Esophagus muscularis mucosa (tissue), 4 donors: ENCODE data around the gene SYNGR1.

Experiments used
- EP300 ChIP-seq: sonication (generic); formaldehyde crosslinking; IDR thresholded peaks from one replicate; pipeline ENCODE4 v1.6.1; 2017; ENCODE audit warnings: antibody characterized with exemption
- POLR2A ChIP-seq: fragments of 450-650 bp; IDR thresholded peaks from one replicate; pipeline ENCODE4 v1.6.1; 2017; ENCODE audit warnings: antibody characterized with exemption, moderate library complexity, mild to moderate bottlenecking, low read depth
- POLR2AphosphoS5 ChIP-seq, 2 donors: sonication (generic); formaldehyde crosslinking; IDR thresholded peaks; one replicate each; pipeline ENCODE4 v1.6.1; 2017; ENCODE audit warnings: antibody characterized with exemption in 2 of 2
- TF ChIP-seq, protein P1 (sequence below), 3 experiments: fragments of 200-600 bp in 2 of 3; fragments of 450-650 bp in 1 of 3; sonication (generic) in 2 of 3; IDR thresholded peaks; one replicate each; pipeline ENCODE4 v1.5.1; 2017 to 2019; ENCODE audit warnings: antibody characterized with exemption in 3 of 3, mild to moderate bottlenecking in 2 of 3, moderate library complexity in 1 of 3

DNA sequence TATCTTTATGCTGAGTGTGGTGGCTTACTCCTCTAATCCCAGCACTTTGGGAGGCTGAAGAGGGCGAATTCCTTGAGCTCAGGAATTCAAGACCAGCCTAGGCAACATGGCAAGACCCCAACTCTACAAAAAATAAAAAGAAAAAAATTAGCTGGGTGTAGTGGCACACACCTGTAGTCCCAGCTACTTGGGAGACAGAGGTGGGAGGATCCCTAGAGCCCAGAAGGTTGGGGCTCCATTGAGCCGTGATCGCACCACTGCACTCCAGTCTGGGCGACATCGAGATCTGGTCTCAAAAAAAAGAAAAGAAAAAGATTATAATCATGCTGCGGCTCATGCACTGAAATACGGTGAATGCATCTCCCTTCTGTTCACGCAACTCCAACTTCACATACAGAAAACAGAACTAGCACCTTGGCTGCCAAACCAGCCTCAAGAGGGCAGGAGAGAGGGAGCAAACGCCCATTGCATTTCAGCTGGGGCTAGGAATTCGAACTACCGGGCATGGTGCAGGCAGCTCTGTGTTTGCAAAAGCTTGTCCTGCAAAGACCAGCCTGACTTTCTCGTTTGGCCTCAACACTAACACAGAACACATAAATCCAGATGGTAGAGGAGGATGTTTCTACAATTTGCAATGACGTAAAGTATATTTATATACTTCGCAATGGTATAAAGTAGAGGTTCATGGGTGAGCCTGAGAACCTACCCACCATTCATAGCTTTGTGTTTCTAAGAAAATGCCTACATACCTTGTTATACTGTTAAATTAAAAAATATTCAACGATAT, 6.3 kb upstream of the SYNGR1 start:
- no peak for TF ChIP-seq POLR2A
- TF ChIP-seq, protein P1, sequence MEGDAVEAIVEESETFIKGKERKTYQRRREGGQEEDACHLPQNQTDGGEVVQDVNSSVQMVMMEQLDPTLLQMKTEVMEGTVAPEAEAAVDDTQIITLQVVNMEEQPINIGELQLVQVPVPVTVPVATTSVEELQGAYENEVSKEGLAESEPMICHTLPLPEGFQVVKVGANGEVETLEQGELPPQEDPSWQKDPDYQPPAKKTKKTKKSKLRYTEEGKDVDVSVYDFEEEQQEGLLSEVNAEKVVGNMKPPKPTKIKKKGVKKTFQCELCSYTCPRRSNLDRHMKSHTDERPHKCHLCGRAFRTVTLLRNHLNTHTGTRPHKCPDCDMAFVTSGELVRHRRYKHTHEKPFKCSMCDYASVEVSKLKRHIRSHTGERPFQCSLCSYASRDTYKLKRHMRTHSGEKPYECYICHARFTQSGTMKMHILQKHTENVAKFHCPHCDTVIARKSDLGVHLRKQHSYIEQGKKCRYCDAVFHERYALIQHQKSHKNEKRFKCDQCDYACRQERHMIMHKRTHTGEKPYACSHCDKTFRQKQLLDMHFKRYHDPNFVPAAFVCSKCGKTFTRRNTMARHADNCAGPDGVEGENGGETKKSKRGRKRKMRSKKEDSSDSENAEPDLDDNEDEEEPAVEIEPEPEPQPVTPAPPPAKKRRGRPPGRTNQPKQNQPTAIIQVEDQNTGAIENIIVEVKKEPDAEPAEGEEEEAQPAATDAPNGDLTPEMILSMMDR (IDR thresholded peaks at IDR 0.05): peak; percentile 53 to 79 (median 55)
- peak in 1 of 2 donors; percentile 33 for TF ChIP-seq POLR2AphosphoS5 (IDR thresholded peaks at IDR 0.05)
- no peak for TF ChIP-seq EP300
